Parathyroid adenoma (tissue), 2 donors: ENCODE data around the gene RAB43.

Source experiments
- H2AFZ ChIP-seq: fragments of 300-600 bp; sonication (generic); one replicate; pipeline ENCODE4 v1.7.0; 2017; ENCODE audit warnings: antibody characterized with exemption, mild to moderate bottlenecking
- H3K27ac ChIP-seq: fragments of 300-600 bp; sonication (generic); one replicate; pipeline ENCODE4 v1.7.0; 2017
- H3K27me3 ChIP-seq: fragments of 300-600 bp; sonication (generic); one replicate; pipeline ENCODE4 v1.7.0; 2017; ENCODE audit warnings: low read length; ENCODE audit not compliant: control insufficient read depth, insufficient read depth
- H3K36me3 ChIP-seq: fragments of 300-600 bp; sonication (generic); one replicate; pipeline ENCODE4 v1.7.0; 2017; ENCODE audit warnings: low read length; ENCODE audit not compliant: control insufficient read depth, insufficient read depth
- H3K4me1 ChIP-seq: fragments of 300-600 bp; sonication (generic); one replicate; pipeline ENCODE4 v1.7.0; 2017; ENCODE audit warnings: control low read depth
- H3K4me2 ChIP-seq: fragments of 300-600 bp; sonication (generic); one replicate; pipeline ENCODE4 v1.7.0; 2017; ENCODE audit warnings: low read length
- H3K4me3 ChIP-seq: fragments of 300-600 bp; sonication (generic); one replicate; pipeline ENCODE4 v1.7.0; 2017; ENCODE audit warnings: low read depth, low read length
- H3K79me2 ChIP-seq: fragments of 300-600 bp; sonication (generic); one replicate; pipeline ENCODE4 v1.7.0; 2017; ENCODE audit warnings: control low read depth
- H3K9ac ChIP-seq: fragments of 300-600 bp; sonication (generic); one replicate; pipeline ENCODE4 v1.7.0; 2017; ENCODE audit warnings: mild to moderate bottlenecking
- H3K9me3 ChIP-seq: fragments of 300-600 bp; sonication (generic); one replicate; pipeline ENCODE4 v1.7.0; 2017; ENCODE audit warnings: low read length; ENCODE audit not compliant: control insufficient read depth
- CTCF ChIP-seq: fragments of 300-600 bp; sonication (generic); IDR thresholded peaks from one replicate; pipeline ENCODE4 v1.7.0; 2017; ENCODE audit warnings: antibody characterized with exemption, mild to moderate bottlenecking
- donor health status: primary hyperparathyroidism.

The RAB43 gene

DNA sequence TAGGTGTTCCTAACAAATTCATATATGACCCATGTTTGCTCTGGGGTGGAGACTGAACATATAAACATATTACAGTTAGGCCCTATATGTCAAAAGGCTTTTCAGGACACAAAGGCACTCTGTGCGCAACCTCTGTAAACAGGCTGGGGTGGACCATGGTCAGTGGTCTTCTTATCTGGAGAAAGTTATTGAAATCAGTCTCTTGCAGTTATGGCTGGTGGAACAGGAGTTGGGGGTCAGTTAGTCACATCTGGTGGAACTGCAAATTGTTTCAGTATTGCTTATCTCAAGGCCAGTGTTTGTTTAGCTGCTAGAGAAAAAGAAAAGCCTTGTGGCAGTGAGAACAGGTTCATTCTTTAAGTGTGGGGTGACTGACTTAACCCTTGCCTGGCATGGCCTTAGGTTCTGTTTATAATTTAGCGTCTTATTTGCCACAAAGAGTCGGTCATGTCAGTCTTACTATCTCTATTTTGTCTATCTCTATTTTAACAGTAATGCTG is 66.9 kb downstream of the RAB43 start:
- H3K4me3 ChIP-seq: no peak overlapping the region
- H3K9me3 ChIP-seq: no peaks in the 10 kb centered on the region
- peaks cover 11% of the 10 kb centered on the region for H3K4me1 ChIP-seq
- H3K27ac ChIP-seq: no peak overlapping the region
- no peak for TF ChIP-seq CTCF
- no peak overlapping the region for H3K9ac ChIP-seq
- H3K4me2 ChIP-seq: no peak overlapping the region
- H3K27me3 ChIP-seq: no peaks in the 10 kb centered on the region
- no peaks in the 10 kb centered on the region for H3K79me2 ChIP-seq
- no peak overlapping the region for H2AFZ ChIP-seq
- H3K36me3 ChIP-seq: no peaks in the 10 kb centered on the region

DNA sequence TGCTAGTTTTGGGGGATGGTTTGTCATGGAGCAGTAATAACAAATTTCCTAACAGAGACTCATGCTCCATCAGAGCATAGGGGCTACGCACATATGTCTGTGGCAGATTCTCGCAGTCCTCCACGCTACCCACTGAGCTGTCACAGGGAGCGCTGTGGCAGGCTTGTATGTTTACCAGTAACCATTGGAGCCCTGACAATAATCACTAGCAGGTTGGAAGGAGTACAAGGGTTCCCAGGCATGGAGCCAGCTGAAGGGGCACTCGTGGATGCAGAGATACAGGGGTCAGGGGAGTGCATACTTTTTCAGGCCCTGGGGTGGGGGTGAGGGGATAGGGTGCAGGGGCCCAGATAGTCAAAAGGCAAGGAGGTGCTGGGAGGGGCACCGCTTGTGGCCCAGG is 68.9 kb downstream of the RAB43 start:
- Histone ChIP-seq H3K9me3 (no peaks in the 10 kb centered on the region), H3K27me3 (no peaks in the 10 kb centered on the region), H3K36me3 (no peaks in the 10 kb centered on the region), H3K4me1 (peaks cover 2% of the 10 kb centered on the region), H3K4me2 (no peak overlapping the region), H3K79me2 (no peaks in the 10 kb centered on the region), H3K27ac (no peak overlapping the region), H3K9ac (no peak overlapping the region), H2AFZ (no peak overlapping the region), H3K4me3 (no peak overlapping the region)
- TF ChIP-seq CTCF: no peak

DNA sequence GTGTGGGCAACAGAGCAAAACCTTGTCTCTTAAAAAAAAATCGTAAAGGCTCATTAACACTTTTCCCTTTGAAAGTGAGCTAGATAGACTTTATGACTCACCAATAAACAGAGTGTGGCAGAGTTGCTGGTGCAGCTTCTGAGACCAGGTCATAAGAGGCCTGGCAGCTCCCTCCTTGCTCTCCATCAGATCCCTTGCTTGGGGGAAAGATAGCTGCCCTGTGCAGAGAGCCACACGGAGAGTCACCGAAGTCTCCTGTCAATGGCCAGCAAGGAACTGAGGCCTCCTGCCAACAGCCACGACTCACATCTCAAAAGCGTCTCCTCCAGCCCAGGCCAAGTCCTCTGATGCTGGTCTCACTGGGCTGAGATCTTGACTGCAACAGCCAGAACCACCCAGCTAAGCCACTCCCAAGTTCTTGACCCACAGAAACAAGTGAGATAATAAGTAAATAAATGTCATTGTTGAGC is 69.7 kb downstream of the RAB43 start:
- no peaks in the 10 kb centered on the region for H3K9me3 ChIP-seq
- no peaks in the 10 kb centered on the region for H3K36me3 ChIP-seq
- no peak overlapping the region for H3K9ac ChIP-seq
- H3K4me1 ChIP-seq: peaks cover 2% of the 10 kb centered on the region
- no peak overlapping the region for H3K4me2 ChIP-seq
- no peak overlapping the region for H3K4me3 ChIP-seq
- no peak overlapping the region for H2AFZ ChIP-seq
- no peaks in the 10 kb centered on the region for H3K79me2 ChIP-seq
- H3K27ac ChIP-seq: no peak overlapping the region
- H3K27me3 ChIP-seq: no peaks in the 10 kb centered on the region
- no peak for TF ChIP-seq CTCF

GRCh38 chr3:129050556-129051295 is 70.9 kb downstream of the RAB43 start:
- H3K27me3 ChIP-seq: no peaks in the 10 kb centered on the region
- no peak for TF ChIP-seq CTCF
- H3K79me2 ChIP-seq: no peaks in the 10 kb centered on the region
- H3K4me3 ChIP-seq: no peak overlapping the region
- peaks cover 2% of the 10 kb centered on the region for H3K4me1 ChIP-seq
- no peaks in the 10 kb centered on the region for H3K36me3 ChIP-seq
- no peaks in the 10 kb centered on the region for H3K9me3 ChIP-seq
- H3K27ac ChIP-seq: no peak overlapping the region
- H3K9ac ChIP-seq: no peak overlapping the region
- no peak overlapping the region for H2AFZ ChIP-seq
- H3K4me2 ChIP-seq: no peak overlapping the region

GRCh38 chr3:129047553-129047839 is 74.1 kb downstream of the RAB43 start:
- Histone ChIP-seq H2AFZ (no peak overlapping the region), H3K9ac (no peak overlapping the region), H3K4me3 (no peak overlapping the region), H3K27me3 (no peaks in the 10 kb centered on the region), H3K4me2 (no peak overlapping the region), H3K36me3 (no peaks in the 10 kb centered on the region), H3K4me1 (no peaks in the 10 kb centered on the region), H3K9me3 (no peaks in the 10 kb centered on the region), H3K27ac (no peak overlapping the region), H3K79me2 (no peaks in the 10 kb centered on the region)
- TF ChIP-seq CTCF: no peak
